Transverse colon (tissue), 4 donors: Measurements from ENCODE around the gene TAF11L14.

ENCODE experiments used
- EP300 ChIP-seq: sonication (generic); formaldehyde crosslinking; IDR thresholded peaks from one replicate; pipeline ENCODE4 v1.6.1; 2017; ENCODE audit warnings: antibody characterized with exemption, low read depth
- POLR2A ChIP-seq: fragments of 450-650 bp; IDR thresholded peaks from one replicate; pipeline ENCODE4 v1.6.1; 2016; ENCODE audit warnings: antibody characterized with exemption, mild to moderate bottlenecking, moderate library complexity
- POLR2AphosphoS5 ChIP-seq, 3 donors: sonication (generic); formaldehyde crosslinking; IDR thresholded peaks; one replicate each; pipeline ENCODE4 v1.6.1; 2016; ENCODE audit warnings: antibody characterized with exemption in 3 of 3
- TF ChIP-seq, protein P1 (sequence below), 5 experiments: fragments of 200-600 bp in 3 of 5; fragments of 450-650 bp in 2 of 5; sonication (generic) in 3 of 5; IDR thresholded peaks; 1 replicate in 2 of 5; 2 replicates in 3 of 5; pipeline ENCODE4 v1.5.1; 2016 to 2017; ENCODE audit warnings: antibody characterized with exemption in 5 of 5, inconsistent platforms in 3 of 5, mild to moderate bottlenecking in 2 of 5, moderate library complexity in 1 of 5

DNA sequence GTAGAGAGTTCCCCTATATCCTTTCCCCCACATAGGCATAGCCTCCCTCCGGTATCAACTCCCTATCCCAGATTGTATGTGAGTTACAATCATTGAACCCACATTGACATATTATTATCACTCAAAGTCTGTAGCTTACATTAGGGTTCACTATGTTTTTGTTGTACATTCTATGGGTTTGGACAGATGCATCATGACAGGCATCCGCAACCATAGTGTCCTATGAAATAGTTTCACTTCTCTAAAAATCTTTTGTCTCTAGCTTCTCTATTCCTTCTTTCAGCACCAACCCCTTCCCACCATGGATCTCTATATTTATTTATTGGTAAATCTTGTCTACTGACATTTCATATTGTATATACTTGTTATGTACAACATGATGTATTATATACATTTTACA, 31.6 kb downstream of the TAF11L14 start:
- TF ChIP-seq EP300 (no peak), POLR2AphosphoS5 (IDR thresholded peaks at IDR 0.05) (no peak), POLR2A (no peak)
- TF ChIP-seq, protein P1, sequence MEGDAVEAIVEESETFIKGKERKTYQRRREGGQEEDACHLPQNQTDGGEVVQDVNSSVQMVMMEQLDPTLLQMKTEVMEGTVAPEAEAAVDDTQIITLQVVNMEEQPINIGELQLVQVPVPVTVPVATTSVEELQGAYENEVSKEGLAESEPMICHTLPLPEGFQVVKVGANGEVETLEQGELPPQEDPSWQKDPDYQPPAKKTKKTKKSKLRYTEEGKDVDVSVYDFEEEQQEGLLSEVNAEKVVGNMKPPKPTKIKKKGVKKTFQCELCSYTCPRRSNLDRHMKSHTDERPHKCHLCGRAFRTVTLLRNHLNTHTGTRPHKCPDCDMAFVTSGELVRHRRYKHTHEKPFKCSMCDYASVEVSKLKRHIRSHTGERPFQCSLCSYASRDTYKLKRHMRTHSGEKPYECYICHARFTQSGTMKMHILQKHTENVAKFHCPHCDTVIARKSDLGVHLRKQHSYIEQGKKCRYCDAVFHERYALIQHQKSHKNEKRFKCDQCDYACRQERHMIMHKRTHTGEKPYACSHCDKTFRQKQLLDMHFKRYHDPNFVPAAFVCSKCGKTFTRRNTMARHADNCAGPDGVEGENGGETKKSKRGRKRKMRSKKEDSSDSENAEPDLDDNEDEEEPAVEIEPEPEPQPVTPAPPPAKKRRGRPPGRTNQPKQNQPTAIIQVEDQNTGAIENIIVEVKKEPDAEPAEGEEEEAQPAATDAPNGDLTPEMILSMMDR (IDR thresholded peaks at IDR 0.05): no peak
